Mammary epithelial cell (primary cell): Measurements from ENCODE around the gene SLC12A8.

Experiments
- CTCF ChIP-seq, 2 donors: IDR thresholded peaks in 1 of 2; conservative IDR thresholded peaks in 1 of 2; 2 replicates each; pipeline ENCODE4 v1.5.1; 2011 to 2012; ENCODE audit warnings: inconsistent platforms in 2 of 2, low read length in 2 of 2, mild to moderate bottlenecking in 2 of 2, control low read depth in 1 of 2, low read depth in 1 of 2; ENCODE audit not compliant: insufficient read depth in 1 of 2; ENCODE audit errors: extremely low read depth in 1 of 2
- EZH2 ChIP-seq: IDR thresholded peaks from 2 replicates; pipeline ENCODE4 v1.6.1; 2012; ENCODE audit warnings: low read length, inconsistent platforms, borderline replicate concordance

GRCh38 chr3:125129512-125129997, 83.0 kb downstream of the SLC12A8 start:
- no peak for TF ChIP-seq EZH2
- TF ChIP-seq CTCF (conservative IDR thresholded peaks at IDR 0.05 in 1 of 2, IDR thresholded peaks at IDR 0.05 in 1 of 2; ENCODE audit: extremely low read depth in 1 of 2, insufficient read depth in 1 of 2, low read depth in 1 of 2, low read length in 2 of 2) = no peak
